ENCODE measurements around the gene FRMD4A.
"Not testable (repeated sequence)": the region's sequence is repeated elsewhere in the genome, so short reads cannot be mapped to it uniquely, and the experiment has no call there.

FRMD4A gene

DNA sequence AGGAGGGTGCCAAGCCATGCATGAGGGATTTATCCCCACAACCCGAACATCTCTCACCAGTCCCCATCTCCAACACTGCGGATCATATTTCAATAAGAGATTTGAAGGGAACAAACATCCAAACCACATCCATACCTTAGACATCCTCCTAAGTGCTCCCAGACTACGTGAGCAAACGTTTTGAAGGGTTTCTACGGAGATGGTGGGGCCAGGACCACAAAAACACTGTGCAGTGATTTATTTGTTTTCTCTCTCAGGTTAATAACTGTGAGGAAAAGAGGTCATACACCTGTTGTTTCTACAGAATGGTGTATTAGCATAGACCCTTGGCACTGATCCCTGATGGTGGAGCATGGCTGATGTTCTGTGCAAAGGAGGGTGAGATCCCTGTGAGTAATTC, 277.8 kb downstream of the FRMD4A start:
- DNase-seq (ENCODE audit: low read depth), result no peak

DNA sequence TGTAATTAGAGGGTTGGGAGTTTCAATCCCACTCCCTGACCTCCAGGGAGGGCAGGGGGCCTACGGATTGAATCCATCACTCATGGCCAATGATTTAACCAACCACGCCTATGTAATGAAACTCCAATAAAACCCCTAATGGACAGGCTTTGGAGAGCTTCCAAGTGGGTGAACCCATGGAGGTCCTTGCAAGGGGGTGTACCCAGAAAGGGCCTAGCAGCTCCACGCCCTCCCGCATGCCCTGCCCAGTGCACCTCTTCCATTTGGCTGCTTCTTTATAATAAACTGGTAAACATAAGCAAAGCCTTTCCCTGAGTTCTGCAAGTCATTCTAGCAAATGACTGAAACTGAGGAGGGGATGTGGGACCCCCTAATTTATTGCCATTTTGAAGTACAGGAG, 280.1 kb downstream of the FRMD4A start:
- no peak for DNase-seq (ENCODE audit: low read depth)

DNA sequence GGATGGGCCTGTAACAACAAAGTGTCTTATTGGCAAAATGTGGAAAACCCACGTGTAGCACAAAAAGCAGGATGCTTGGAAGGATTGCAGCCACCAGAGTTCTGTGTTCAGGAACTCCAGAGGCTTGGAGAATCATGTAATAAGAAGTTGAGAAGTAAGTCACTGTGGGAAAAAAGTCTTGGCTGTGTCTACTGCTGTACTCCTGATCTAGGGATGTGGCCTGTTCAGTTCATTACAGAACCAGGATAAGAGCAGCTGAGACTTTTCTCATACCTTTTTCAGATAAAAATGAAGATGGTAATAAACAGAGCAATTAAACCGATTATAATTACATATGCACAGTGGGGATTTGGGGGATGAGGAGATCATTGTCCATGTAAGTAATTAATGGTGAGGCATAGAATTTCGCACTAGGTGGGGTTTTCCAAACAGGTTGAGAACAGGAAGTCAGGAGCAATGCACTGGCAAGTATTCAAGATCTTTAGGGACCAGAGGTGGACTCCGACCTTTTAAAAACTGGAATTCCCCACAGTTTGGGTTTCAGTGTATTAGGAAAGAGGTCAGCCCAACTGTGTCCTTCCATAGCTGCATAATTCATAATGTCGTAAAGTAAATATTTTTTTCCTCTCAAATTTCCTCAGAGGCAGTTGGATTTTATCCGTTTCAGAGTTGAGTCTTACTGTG, 281.7 kb downstream of the FRMD4A start:
- no peak for DNase-seq (ENCODE audit: low read depth)

DNA sequence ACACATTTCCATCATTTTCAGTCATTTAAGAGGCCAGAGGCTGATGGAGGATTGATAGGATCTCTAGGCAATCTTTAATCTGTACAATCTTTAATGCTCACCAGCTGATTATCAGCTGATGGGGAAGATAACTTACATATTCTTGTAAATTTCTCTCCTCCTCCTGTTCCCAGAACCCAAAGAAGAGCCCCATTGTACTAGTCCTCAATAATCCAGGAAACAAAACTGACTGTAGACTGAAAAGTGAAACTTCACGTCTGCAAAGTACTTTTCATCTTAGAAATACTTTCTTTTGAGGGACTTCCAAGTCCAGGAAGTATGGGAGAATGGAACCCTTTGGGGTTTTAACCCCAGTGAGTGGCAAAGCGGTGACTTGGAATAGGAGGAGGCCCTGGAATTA, 283.3 kb downstream of the FRMD4A start:
- DNase-seq (ENCODE audit: low read depth), result no peak

DNA sequence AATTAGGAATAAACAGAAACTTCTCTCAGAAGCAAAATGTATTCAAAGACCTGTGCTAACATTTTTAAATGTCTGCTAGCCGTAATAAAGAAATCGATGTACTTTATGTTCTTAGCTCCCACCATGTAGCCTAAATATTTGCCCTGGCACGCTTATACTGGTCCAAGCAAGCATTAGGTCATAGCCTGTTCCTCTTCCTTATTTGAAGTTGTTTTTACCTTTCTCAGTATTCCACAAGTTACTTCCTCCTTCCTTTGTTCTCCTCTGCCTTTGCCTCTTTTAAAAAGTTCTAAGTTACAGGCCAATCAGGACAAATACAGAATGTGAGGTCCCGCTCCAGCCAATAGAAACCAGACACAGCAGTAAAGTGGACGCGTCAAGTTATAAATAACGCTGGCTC, 288.7 kb downstream of the FRMD4A start:
- DNase-seq (ENCODE audit: low read depth), result not testable (repeated sequence)

DNA sequence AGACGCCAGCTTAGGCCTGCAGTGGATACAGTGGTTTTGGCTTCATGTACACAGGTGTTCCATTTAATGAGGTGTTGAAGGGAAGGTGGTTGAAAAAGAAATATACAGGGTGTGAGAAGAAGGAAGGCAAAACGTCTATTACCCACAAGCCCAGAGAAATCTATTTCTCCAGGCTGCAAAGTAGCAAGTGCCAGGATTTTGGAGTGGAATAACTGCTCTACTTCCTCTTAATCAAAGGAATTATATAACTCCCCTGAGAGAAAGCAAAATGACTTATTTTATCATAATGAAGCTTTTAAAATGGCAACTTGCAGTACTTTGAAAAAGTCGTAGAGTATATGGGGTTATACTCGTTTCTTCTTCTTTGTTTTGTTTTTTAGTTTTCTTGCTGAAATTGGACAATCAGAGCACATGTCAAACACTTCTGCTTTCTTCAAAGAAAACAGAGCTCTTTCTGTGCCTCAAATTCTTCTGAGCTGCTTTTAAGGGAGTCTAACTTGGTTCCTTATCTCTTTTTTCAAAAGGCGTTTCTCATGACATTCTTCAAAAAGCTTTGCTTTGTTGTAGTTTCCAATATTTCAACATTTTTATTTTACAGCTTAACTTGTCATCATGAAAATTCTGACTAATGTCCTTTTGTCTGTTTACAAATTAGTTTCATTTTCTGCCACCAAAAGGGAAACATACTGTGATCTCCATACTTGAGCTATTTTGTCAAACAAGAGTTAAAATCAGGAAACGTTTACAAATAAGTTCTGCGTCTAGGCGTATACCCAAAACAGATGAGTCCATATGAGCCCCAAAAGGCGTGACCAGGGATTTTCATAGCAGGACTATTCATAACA, 289.7 kb downstream of the FRMD4A start:
- no peak for DNase-seq (ENCODE audit: low read depth)

DNA sequence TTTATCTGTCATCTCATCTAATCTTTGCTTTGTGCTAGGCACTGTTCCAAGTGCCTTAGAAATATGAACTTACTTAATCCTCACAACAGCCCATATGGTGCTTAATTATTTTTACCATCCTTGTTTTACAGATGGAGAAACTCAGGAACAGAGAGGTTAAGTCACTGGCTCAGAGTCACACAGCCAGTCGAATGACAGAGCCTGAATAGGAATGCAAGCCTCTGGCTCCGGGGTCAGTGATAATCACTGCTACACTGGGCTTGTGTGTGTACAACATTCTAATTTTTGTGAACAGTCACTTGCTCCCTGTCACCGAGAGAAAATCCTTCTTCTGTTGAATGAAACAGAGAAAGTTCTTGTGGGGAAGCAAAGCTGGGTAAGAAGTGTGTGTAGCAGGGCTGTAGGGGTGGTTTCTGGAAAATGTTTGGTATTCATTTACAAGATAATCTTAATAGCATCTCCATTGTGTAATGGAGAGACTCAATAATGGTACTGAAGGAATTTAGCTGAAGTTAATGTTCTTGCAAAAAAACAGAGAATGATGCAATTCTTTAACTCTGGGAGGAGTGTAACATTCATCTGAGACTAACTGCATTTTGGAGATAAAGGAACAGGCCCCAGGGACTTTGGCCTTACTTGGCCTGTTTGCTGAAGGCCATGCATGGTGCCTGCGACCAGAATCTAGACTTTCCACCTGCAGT, 290.6 kb downstream of the FRMD4A start:
- no peak for DNase-seq (ENCODE audit: low read depth)

DNA sequence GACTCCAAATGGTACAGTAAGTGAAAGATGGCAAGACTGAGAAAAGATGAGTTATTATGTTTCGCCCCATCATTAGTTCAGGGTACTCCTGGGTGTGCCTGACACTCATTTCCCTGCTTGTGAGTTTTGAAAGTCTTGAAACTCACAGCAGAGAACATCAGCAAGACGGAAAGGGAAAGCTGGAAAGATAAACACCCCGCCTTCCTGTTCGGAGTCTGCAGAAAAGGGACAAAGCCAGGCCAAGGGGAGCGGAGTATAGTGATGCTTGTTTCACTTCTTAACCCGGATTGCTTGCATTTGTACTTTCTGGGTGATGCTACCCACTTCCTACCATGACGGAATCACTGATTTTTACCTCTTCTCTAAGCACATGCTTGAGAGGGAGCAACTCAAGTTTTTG, 294.5 kb downstream of the FRMD4A start:
- no peak for DNase-seq (ENCODE audit: low read depth)

DNA sequence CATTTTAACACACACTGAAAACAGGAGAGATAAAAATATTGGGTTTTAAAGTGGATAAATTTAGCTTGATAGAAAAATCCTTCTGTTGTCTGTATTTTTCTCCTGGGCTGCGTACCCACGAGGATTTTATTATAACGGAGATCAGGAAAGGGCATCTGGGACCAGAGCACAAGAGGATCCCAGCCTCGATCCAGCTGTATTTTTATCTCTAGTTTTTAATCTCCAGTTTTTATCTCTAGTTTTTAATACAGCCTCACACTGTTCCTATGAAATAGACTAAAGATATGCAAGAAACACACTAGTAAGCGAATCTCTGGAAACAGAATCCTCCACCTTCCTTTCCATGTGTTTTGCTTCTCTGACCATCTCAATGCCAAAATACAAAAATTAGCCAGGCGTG, 295.2 kb downstream of the FRMD4A start:
- no peak for DNase-seq (ENCODE audit: low read depth)

DNA sequence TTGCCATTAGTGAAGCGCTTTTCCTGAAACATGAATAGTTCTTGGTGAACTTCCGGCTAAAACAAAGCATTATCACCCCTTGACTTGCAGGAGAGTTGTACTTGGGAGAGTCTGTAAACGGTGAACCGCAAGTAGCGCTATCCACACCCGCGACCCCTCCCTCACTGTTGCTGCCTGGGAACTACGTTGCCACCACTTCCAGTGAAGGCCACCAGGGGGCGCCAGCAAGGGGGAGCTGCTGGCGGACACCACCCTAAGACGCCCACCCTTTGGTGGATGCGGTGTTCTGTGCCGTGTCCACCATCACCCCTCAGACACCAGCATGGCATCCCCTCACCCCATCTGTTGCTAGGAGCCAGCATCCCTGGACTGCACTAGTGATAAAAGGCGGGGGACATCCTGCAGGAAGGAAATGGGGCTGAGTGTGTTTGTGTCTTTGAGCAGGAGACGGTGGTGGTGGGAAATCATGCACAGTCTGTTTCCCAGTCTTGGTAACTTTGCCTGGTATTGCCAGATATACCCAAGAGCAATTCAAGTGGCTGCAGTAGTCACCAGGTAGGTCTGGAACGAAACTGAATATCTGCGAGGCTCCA, 298.2 kb downstream of the FRMD4A start:
- peak; percentile 27 for DNase-seq (ENCODE audit: low read depth)

DNA sequence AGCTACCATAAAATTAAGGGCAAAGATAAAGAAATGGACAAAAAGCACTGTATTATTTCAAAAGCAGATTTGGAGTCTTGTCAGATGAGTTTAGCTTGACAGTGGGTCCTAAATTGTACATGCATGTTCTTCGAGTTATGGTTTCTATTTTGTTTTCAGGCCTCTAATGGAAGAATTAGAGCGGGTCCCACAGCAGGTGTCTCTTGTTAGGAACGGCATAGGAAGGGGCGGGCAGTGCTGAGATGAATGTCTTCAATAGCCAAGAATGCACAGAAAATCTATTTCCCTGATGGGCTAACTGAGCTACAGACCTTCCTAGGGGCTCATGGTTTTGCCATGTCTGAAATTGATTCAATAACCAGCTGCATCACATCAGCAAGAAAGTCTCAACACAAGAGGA, 304.4 kb downstream of the FRMD4A start:
- DNase-seq (ENCODE audit: low read depth), result no peak

DNA sequence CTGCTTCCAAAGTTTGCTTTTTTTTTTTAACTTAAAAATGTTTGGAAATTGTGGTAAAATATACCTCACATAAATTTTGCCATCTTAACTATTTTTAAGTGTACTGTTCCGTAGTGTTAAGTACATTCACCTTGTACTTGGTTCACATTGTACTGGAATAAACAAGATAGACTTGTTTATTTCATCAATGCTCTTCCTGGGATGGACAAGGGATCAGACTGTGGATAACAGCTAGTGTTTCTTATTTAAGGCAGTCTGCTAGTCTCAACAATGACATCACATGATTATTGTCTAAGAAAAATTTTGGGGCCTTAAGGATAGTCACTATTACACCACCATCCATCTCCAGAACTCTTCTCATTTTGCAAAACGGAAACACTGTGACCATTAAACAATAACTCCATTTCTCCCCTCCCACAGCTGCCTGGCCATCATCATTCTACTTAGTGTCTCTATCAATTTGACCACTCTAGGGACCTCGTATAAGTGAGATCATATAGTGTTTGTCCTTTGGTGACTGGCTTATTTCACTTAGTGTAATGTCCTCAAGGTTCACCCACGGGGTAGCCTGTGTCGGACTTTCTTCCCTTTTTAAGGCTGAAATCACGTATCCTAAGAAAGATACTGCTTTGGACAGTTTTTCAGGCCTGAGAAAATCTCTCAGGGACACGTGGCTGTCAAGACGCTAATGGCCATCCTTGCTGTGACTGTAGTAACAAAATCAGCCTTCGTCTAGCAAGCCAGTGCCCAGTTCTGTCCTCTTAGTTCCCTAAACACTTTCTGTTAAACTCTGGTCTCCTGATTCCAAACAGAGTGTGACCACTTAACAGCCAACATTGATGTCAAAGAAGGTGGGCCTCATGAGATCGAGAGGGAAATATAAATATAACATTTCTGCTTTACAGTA, 305.2 kb downstream of the FRMD4A start:
- DNase-seq (ENCODE audit: low read depth), result no peak

DNA sequence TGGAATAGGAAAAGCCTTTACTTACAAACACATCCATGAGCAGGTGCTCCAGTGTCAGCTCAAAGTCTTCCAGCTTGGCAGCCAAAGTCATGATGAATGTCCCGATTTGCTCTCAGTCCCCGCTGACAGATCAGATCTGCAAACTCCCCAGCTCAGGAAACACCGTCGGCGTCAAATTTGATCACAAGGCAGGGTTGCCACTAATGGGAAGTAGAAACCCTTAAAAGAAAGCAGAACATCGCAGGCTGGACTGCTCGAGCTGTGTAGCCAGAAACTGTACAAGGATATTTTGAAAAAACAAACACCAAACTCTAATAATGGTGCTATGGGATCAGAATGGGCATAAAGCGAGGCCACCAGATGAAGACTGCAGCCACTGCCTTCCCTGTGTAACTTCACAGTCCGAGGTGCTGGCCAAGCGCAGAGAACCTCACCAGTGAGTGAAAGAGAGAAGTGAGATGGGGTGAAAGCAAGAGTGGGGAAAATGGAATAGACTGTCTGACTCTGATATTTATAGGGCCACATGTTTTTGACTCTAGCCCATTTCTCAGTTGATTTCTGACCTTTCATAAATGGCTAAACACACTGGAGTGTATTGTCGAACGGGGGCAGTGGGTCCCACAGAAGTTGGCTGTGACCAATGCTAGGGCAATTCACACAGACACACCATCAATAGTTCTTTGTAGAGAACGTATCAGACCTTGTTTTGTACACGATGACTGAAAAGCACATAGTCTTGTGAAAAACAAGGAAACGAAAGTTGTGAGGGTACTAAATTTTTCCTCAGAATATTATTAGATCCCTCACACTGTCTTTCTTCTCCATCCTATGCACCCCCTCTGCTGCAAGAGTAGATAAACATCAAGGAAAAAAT, 306.2 kb downstream of the FRMD4A start:
- DNase-seq (ENCODE audit: low read depth), result no peak

DNA sequence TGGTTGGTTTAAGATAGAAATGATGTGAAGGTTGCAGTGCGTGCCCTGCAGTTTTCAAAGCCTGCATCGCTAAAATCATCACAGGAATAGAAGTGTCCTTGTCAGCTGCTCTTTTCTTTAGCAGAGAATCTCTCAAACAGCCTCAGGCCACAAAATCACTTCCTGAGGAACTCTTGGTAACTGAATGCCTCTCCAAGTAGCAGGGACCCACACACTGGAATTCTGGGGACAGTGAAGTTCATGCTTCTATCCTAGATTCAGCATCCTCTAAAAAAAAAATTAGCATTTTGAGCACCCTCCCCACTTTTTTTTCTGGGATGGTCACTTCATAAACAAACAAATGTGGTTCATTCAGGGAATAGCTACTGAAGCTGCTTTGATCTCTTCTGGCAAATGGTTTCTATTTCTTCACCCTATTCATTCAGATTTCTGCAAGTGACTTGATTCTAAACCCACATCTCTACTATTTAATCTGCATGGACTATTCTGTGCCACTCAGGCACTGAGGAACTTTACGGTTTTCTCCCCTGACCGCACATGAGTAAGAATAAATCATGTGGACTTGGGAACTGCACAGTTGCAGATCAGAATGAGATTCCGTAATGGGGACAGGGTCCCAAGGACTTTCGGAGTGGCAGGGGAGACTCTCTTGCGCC, 306.9 kb downstream of the FRMD4A start:
- DNase-seq (ENCODE audit: low read depth), result no peak

DNA sequence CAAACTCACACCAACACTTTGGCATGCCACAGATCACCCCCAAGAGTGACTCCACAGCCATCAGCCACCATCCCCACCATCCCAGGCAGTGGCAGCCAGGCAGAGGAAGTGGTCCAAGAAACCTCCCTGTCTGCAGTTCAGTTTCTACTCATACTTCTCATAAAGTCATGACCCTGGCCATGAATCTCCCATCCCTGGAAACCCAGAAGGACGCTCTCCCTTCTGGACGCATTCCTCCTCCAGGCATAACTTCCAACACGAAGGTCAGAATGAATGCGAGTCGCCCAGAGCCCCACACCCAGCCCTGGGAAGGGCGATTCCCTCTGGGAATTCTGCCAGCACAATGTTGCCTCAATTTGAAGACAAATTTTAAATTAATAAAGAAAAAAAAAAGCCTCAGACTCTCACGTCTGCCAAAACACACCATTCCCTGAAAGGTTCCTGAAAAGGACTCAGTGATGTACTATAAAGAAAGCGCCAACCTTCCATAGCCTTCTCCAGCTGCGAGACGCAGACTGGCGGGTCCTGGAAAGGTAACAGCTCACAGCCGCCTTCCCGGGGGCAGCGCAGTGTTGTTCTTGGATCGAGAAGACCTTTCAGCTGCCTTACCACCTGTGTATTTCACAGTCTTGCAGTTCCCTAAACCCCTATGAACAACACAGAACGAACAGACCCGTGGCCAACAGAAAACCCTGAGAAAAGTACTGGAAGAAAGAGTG, 307.6 kb downstream of the FRMD4A start:
- DNase-seq (ENCODE audit: low read depth), result no peak

DNA sequence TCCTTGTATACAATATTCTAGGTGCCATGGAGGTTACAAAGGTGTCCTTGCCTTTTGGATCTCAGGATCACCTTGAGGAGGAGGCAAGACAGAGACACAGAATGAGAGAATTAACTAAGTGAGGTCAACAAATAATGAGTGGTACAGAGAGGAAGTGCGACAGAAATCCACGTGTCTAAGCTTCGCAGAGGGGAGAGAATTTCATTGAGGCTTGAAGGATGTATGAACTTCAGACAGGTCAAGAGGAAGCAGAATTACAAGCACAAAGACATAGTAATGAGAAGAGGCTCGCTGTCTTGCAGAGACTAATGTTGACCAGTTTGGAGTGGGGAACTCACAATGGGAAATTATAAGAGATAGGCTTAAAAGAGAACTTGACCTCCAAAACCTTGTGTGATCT, 308.7 kb downstream of the FRMD4A start:
- DNase-seq (ENCODE audit: low read depth), result no peak

DNA sequence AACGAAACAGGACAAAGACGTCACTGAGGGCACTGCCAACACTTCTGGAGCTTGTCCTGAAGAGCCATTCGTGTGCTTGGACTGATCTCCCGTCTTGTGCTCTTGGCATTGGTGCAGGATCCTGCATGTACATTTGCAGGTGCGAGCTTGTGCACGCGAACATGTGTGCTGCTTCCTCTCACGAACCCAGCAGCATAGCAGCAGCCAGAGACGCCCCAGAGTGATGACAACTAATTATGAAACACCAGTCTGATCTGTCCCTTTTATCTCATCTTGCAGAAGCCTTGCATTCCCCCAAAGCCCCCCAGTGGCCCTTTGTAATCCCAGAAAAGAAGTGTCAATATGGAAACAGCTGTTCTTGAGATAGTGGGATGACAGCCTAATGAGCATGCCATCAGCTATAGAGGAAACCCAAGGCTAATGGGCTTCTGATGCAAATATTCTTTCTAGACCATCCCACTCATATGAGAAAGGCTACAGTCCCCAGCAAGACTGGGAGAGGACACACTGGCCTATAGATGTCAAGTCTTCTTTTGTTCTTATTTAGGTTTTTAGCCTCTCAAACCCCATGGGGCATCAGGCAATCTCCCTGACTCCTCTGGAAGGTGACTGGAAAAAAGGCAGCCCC, 310.6 kb downstream of the FRMD4A start:
- no peak for DNase-seq (ENCODE audit: low read depth)

DNA sequence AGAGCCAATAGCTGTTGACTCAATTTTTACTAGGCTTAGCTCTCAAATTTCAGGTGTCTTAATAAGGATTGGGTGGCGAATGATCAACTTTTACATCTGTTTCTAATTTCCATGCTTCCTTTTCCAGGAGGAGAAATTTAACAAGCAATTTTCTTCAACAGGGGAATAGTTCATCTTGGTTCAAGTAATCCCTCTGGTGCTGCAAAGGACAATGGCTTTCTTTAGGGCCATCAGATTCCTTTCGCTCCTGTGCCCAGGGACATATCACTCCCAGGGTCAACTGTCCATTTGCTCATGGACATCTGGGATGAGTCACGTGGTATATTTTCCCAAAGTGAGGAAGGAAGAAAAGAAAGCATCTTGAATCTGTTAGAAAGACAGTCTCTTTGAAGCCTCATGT, 313.3 kb downstream of the FRMD4A start:
- DNase-seq (ENCODE audit: low read depth), result no peak

DNA sequence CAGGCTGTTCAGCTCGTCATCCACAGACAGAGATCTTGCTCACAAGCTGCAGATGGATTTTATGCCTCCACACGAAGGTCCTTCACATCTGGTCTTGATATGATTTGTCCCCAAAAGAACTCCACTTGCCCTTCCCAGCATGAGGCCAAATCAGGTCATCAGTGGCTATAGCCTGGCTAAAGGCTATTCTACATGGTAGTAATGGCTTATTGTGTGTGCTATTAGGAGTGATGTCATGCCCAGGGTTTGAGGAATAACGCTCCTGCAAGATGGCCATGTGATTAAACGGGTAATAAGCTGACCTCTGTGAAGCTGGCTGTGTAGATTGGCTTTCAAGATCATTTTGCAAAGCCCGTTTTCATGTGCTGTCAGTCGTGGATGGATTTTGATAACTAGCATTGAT, 313.8 kb downstream of the FRMD4A start:
- DNase-seq (ENCODE audit: low read depth), result no peak

All from activated T-cell treated with anti-CD3 and anti-CD28 coated beads for 24 hours (primary cell).